ENCODE measurements around the gene LLGL2. TPM values are rescaled to one million over a fixed set of nuclear protein-coding genes. Genes with fewer than 3 reads are reported as not detected.

LLGL2 gene
- total RNA-seq, 1 donor from 2014 or later = 16.6 TPM

DNA sequence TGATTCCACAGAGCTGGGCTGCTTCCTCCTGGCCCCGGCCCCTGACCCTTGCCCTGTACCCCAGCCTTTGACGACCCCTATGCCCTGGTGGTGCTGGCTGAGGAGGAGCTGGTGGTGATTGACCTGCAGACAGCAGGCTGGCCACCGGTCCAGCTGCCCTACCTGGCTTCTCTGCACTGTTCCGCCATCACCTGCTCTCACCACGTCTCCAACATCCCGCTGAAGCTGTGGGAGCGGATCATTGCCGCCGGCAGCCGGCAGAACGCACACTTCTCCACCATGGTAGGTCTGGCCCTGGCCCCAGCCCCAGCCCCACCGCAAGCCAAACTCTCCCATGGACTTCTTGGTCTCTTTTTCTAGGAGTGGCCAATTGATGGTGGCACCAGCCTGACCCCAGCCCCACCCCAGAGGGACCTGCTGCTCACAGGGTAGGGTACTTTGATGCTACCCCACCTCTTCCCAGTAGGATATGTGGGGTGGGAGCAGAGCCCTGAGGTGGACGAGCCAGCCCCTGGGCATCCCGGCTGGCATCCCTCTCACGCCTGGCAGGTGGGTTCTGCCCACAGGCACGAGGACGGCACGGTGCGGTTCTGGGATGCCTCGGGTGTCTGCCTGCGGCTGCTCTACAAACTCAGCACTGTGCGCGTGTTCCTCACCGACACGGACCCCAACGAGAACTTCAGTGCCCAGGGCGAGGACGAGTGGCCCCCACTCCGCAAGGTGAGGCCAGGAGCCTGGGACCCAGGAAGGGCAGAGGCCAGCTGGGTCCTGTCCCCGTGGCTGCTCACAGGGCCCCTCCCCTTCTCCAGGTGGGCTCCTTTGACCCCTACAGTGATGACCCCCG lies 43.1 kb downstream of the LLGL2 start:
- Mint-ChIP-seq H3K4me3 (no peak overlapping the region), H3K4me1 (peaks cover 16% of the 10 kb centered on the region), H3K9me3 (no peaks in the 10 kb centered on the region), H3K36me3 (no peaks in the 10 kb centered on the region), H3K27me3 (ENCODE audit: insufficient read depth, low read depth) (no peaks in the 10 kb centered on the region), H3K27ac (no peak overlapping the region)
- Histone ChIP-seq H2AFZ (replicated peaks) (no peak overlapping the region), H3K79me2 (ENCODE audit: low read depth) (no peaks in the 10 kb centered on the region), H4K20me1 (ENCODE audit: low read depth) (no peaks in the 10 kb centered on the region), H3K27ac (no peak overlapping the region), H3K4me3 (no peak overlapping the region), H3F3A (ENCODE audit: low read depth) (no peaks in the 10 kb centered on the region), H3K27me3 (no peaks in the 10 kb centered on the region), H3K9ac (no peak overlapping the region), H3K36me3 (no peaks in the 10 kb centered on the region), H3K4me1 (no peaks in the 10 kb centered on the region), H3K4me2 (no peak overlapping the region), H3K9me3 (ENCODE audit: low read depth) (no peaks in the 10 kb centered on the region)
- TF ChIP-seq EZH2 (IDR thresholded peaks at IDR 0.05) (no peak), EZH2phosphoT487 (IDR thresholded peaks at IDR 0.05) (no peak)
- TF ChIP-seq, protein P1, sequence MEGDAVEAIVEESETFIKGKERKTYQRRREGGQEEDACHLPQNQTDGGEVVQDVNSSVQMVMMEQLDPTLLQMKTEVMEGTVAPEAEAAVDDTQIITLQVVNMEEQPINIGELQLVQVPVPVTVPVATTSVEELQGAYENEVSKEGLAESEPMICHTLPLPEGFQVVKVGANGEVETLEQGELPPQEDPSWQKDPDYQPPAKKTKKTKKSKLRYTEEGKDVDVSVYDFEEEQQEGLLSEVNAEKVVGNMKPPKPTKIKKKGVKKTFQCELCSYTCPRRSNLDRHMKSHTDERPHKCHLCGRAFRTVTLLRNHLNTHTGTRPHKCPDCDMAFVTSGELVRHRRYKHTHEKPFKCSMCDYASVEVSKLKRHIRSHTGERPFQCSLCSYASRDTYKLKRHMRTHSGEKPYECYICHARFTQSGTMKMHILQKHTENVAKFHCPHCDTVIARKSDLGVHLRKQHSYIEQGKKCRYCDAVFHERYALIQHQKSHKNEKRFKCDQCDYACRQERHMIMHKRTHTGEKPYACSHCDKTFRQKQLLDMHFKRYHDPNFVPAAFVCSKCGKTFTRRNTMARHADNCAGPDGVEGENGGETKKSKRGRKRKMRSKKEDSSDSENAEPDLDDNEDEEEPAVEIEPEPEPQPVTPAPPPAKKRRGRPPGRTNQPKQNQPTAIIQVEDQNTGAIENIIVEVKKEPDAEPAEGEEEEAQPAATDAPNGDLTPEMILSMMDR (IDR thresholded peaks at IDR 0.05) = no peak
- no peak for DNase-seq (ENCODE audit: low spot score)

DNA sequence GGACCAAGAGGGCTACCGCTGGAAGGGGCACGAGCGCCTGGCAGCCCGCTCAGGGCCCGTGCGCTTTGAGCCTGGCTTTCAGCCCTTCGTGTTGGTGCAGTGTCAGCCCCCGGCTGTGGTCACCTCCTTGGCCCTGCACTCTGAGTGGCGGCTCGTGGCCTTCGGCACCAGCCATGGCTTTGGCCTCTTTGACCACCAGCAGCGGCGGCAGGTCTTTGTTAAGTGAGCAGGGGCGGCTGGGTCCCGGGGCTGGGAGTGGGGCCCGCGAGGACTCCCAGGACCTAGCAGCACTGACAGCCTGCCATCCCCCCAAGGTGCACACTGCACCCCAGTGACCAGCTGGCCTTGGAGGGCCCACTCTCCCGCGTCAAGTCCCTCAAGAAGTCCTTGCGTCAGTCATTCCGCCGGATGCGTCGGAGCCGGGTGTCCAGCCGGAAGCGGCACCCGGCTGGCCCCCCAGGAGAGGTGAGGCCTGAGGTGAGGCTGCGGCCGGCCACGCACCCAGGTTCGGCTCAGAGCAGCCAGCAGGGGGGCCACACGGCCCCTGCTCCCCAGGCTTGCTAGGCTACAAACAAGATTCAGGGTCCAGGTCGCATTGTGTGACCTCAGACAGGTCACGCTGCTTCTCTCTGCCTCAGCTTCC lies 44.7 kb downstream of the LLGL2 start:
- Histone ChIP-seq H3K27me3 (no peaks in the 10 kb centered on the region), H3K4me1 (no peaks in the 10 kb centered on the region), H3K4me2 (no peak overlapping the region), H3K36me3 (no peaks in the 10 kb centered on the region), H3K9me3 (ENCODE audit: low read depth) (no peaks in the 10 kb centered on the region), H3F3A (ENCODE audit: low read depth) (no peaks in the 10 kb centered on the region), H4K20me1 (ENCODE audit: low read depth) (no peaks in the 10 kb centered on the region), H3K9ac (no peak overlapping the region), H3K4me3 (no peak overlapping the region), H3K79me2 (ENCODE audit: low read depth) (no peaks in the 10 kb centered on the region), H2AFZ (replicated peaks) (no peak overlapping the region), H3K27ac (no peak overlapping the region)
- TF ChIP-seq EZH2phosphoT487 (IDR thresholded peaks at IDR 0.05) (no peak), EZH2 (IDR thresholded peaks at IDR 0.05) (no peak)
- TF ChIP-seq, protein P1 (IDR thresholded peaks at IDR 0.05) = no peak
- Mint-ChIP-seq H3K36me3 (no peaks in the 10 kb centered on the region), H3K4me1 (peaks cover 16% of the 10 kb centered on the region), H3K9me3 (no peaks in the 10 kb centered on the region), H3K4me3 (no peak overlapping the region), H3K27ac (no peak overlapping the region), H3K27me3 (ENCODE audit: insufficient read depth, low read depth) (no peaks in the 10 kb centered on the region)
- no peak for DNase-seq (ENCODE audit: low spot score)

DNA sequence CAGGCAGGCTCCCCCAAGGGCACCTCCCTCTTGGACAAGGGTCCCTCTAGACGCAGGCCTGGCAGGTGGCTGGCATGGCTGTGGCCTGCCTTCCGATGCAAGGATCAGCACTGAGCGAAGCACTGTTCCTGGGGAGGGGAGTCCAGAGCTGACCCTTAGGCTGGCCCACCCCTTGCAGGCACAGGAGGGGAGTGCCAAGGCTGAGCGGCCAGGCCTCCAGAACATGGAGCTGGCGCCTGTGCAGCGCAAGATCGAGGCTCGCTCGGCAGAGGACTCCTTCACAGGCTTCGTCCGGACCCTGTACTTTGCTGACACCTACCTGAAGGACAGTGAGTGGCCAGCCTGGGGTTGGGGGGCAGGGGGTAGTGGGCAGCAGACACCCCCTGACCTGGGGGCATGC lies 45.3 kb downstream of the LLGL2 start:
- TF ChIP-seq EZH2phosphoT487 (IDR thresholded peaks at IDR 0.05) = no peak
- TF ChIP-seq, protein P1 (IDR thresholded peaks at IDR 0.05) = no peak
- no peak for TF ChIP-seq EZH2 (IDR thresholded peaks at IDR 0.05)
- Mint-ChIP-seq H3K27me3 (ENCODE audit: insufficient read depth, low read depth) (no peaks in the 10 kb centered on the region), H3K27ac (no peak overlapping the region), H3K4me3 (no peak overlapping the region), H3K4me1 (peaks cover 14% of the 10 kb centered on the region), H3K36me3 (no peaks in the 10 kb centered on the region), H3K9me3 (no peaks in the 10 kb centered on the region)
- H3K9me3 ChIP-seq (ENCODE audit: low read depth) = no peaks in the 10 kb centered on the region
- H3K9ac ChIP-seq = no peak overlapping the region
- no peak overlapping the region for H2AFZ ChIP-seq (replicated peaks)
- H3K27ac ChIP-seq = no peak overlapping the region
- H3K79me2 ChIP-seq (ENCODE audit: low read depth) = no peaks in the 10 kb centered on the region
- no peak overlapping the region for H3K4me2 ChIP-seq
- no peaks in the 10 kb centered on the region for H3K4me1 ChIP-seq
- no peak for DNase-seq (ENCODE audit: low spot score)
- H4K20me1 ChIP-seq (ENCODE audit: low read depth) = no peaks in the 10 kb centered on the region
- H3K36me3 ChIP-seq = no peaks in the 10 kb centered on the region
- no peaks in the 10 kb centered on the region for H3K27me3 ChIP-seq
- no peak overlapping the region for H3K4me3 ChIP-seq
- H3F3A ChIP-seq (ENCODE audit: low read depth) = no peaks in the 10 kb centered on the region

Data from neural progenitor cell (in vitro differentiated cells).